Placental epithelial cell (primary cell): ENCODE results near the gene MXD4. TPM values are rescaled to one million over a fixed set of nuclear protein-coding genes. Genes with fewer than 3 reads are reported as not detected.

Experiments
- small RNA-seq: library from RNA; depleted of rRNA; stranded (forward); fragments of <200 nt; gene quantifications from one replicate; pipeline ENCODE3, GENCODE V24; 2012
- total RNA-seq: library from RNA; depleted of rRNA; stranded (reverse); fragments of >200 nt; gene quantifications from 2 replicates; pipeline ENCODE4 v1.2.3, GENCODE V29; 2012

MXD4 gene, protein sequence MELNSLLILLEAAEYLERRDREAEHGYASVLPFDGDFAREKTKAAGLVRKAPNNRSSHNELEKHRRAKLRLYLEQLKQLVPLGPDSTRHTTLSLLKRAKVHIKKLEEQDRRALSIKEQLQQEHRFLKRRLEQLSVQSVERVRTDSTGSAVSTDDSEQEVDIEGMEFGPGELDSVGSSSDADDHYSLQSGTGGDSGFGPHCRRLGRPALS
- total RNA-seq = 130 and 131 TPM in 2 replicates

DNA sequence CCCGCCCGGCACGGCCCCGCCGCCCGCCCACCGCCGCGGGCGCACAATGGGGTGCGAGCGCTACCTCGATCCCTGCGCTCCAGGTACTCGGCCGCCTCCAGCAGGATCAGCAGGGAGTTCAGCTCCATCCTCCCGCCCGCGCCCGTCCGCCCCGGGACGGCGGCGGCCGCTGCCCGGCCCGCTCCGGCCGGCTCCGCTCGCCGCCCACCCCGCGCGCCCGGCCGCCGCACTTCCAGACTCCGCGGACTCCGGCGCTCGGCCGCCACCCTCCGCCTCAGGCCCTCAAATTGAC, at the start of gene MXD4:
MXD4 (minus strand) TSS at position 257 of the 292 bp plus-strand sequence; CDS start at position 128, 129 bp downstream.

DNA sequence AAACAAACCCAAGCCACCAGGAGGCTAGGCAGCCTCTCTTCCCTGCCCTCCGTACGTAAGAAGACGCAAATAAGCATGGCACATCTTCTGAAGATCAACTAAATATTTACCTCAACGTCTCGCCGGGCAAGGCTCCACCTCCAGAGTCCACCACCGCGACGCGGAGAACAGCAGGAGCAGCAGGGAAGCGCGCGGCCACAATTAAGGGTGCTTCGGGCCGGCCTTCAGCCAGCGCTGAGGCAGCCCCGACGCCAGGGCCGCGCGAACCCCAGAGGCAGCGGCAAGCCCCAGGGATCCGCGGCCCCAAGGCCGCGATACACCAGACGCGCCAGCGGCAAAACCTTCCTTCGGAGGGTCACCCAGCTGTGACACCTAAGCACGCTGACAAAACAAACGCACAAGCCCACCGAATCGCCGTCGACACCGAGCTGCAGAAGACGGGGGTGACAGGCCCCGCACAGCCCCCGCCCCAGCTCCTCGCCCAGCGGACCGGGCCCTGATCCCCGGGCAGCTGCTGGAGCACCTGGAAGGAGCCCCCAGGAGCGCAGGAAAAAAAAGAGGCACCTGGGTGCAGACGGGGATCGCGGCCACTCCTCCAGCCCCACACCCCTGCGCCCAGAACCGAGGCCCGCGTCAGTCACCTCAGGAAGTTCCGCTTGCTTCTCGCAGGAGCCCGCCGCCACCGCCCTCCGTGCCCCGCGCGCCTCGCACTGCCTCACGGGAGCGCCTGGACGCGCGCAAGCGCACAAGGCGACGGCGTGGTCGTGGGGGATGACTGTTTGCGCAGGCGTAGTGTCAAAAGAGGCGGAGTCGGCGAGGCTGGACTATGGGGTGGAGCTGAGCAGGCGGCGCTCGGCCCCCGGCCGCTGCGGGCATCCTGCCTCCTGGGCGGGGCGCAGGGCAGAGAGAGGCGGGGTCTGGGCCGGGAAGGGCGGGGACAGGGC, 20.2 kb downstream of the MXD4 start, which contains the start of the genes HAUS3 and POLN:
HAUS3 (minus strand) TSS at position 712 of the 944 bp plus-strand sequence. CDS start 1,175 bp downstream, outside the sequence.
POLN (minus strand) TSS at position 712 of the 944 bp plus-strand sequence. CDS start 12,890 bp downstream, outside the sequence.

Small RNA genes within 50 kb of the gene (small RNA-seq; reads per million reads assigned to genes)
- not detected for gene COX6B1P5

Other genes starting within 250 kb of the MXD4 start
- gene NAT8L, start 202.8 kb downstream of the MXD4 start, total RNA-seq = under 0.01 and 0.11 TPM in 2 replicates
- gene HAUS3, start 20.0 kb downstream of the MXD4 start, total RNA-seq = 7.4 and 8.2 TPM in 2 replicates
- 2.8 and 6.7 TPM in 2 replicates for gene POLN, start 20.0 kb downstream of the MXD4 start, total RNA-seq
- gene ZFYVE28, start 156.5 kb upstream of the MXD4 start, total RNA-seq = 7.7 and 8.2 TPM in 2 replicates
- gene CFAP99, start 156.8 kb upstream of the MXD4 start, total RNA-seq = not detected in 2 replicates
- 37.3 and 45.5 TPM in 2 replicates for gene RNF4, start 207.0 kb upstream of the MXD4 start, total RNA-seq